Activated T-cell treated with anti-CD3 and anti-CD28 coated beads, Interleukin-2, amount 50 U/mL, for 72 hours (primary cell): ENCODE results near the gene MRPS35. TPM values are rescaled to one million over a fixed set of nuclear protein-coding genes. Genes with fewer than 3 reads are reported as not detected.

Experiments
- ATAC-seq, 2 donors: fragments of 150-1000 bp; cut with Tn5 transposase; replicated peaks in 1 of 2; 2 replicates each; pipeline ENCODE4 v1.10.0; 2021; ENCODE audit warnings: moderate library complexity in 2 of 2, mild to moderate bottlenecking in 1 of 2
- DNase-seq, 2 donors: peaks; one replicate each; pipeline ENCODE4 v3.0.0; 2021 to 2022; ENCODE audit warnings: mixed read lengths in 1 of 2
- H3K27ac Mint-ChIP-seq: one replicate; pipeline ENCODE4 v1.8.0; 2022; ENCODE audit warnings: mild to moderate bottlenecking, moderate library complexity, mixed read lengths
- H3K27me3 Mint-ChIP-seq: one replicate; pipeline ENCODE4 v1.8.0; 2022; ENCODE audit warnings: low read depth, mixed read lengths
- H3K36me3 Mint-ChIP-seq, 2 donors: one replicate each; pipeline ENCODE4 v1.8.0; 2022; ENCODE audit warnings: mixed read lengths in 2 of 2, mild to moderate bottlenecking in 1 of 2; ENCODE audit not compliant: insufficient read depth in 2 of 2
- H3K4me1 Mint-ChIP-seq: one replicate; pipeline ENCODE4 v1.8.0; 2022; ENCODE audit warnings: low read depth, mixed read lengths
- H3K4me3 Mint-ChIP-seq, 2 donors: one replicate each; pipeline ENCODE4 v1.8.0; 2022; ENCODE audit warnings: mild to moderate bottlenecking in 2 of 2, mixed read lengths in 2 of 2, moderate library complexity in 2 of 2
- H3K9me3 Mint-ChIP-seq, 2 donors: one replicate each; pipeline ENCODE4 v1.8.0; 2022; ENCODE audit warnings: mixed read lengths in 2 of 2
- total RNA-seq, 2 donors: library from RNA; stranded (reverse); gene quantifications; one replicate each; pipeline ENCODE4 v1.2.3, GENCODE V29; 2022

The MRPS35 gene
- total RNA-seq, 2 donors from 2014 or later: 49.7 to 64.0 TPM

- Mint-ChIP-seq H3K36me3 (no peaks in the 10 kb centered on the region), H3K9me3 (no peaks in the 10 kb centered on the region), H3K27me3 (no peaks in the 10 kb centered on the region), H3K4me1 (peaks cover 18% of the 10 kb centered on the region), H3K4me3 (no peak overlapping the region), H3K27ac (no peak overlapping the region)
- ATAC-seq: no peak
- no peak for DNase-seq
Measured at GRCh38 chr12:27766587-27766986, 56.0 kb downstream of the MRPS35 start.

DNA sequence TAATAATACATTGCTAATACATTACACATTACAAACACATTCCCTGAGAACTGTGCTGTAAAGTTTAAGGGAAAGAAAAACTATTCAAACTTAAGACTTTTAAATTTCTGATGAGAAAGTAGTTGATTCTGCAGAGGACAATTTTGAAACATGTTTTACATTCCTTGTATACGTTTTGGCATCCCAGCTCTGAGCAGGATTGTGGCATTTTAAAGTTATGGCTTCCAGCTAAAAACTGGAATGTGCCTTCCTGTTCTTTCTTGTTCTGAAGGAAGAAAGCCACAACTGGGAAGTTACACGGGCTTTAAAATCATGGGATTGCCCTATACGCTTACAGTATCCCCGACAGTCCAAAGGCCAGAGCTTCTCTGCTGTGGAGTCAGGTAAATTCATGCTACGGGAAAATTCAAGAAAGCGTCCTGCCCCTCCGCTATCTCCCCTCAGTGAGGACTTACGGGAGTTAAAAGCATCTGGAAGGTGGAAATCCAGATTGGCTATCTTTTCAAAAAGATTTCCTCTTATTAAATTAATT, 58.6 kb downstream of the MRPS35 start:
- H3K4me3 Mint-ChIP-seq: no peak overlapping the region
- DNase-seq (no peak), ATAC-seq (no peak)
- no peaks in the 10 kb centered on the region for H3K36me3 Mint-ChIP-seq
- H3K27ac Mint-ChIP-seq: no peak overlapping the region
- H3K9me3 Mint-ChIP-seq: no peaks in the 10 kb centered on the region
- H3K27me3 Mint-ChIP-seq: no peaks in the 10 kb centered on the region
- no peaks in the 10 kb centered on the region for H3K4me1 Mint-ChIP-seq

GRCh38 chr12:27771481-27772327, 61.1 kb downstream of the MRPS35 start:
- Mint-ChIP-seq H3K4me1 (no peaks in the 10 kb centered on the region), H3K27ac (no peak overlapping the region), H3K4me3 (no peak overlapping the region), H3K27me3 (no peaks in the 10 kb centered on the region), H3K36me3 (no peaks in the 10 kb centered on the region), H3K9me3 (no peaks in the 10 kb centered on the region)
- DNase-seq (no peak), ATAC-seq (no peak)

- Mint-ChIP-seq H3K9me3 (no peaks in the 10 kb centered on the region), H3K27me3 (no peaks in the 10 kb centered on the region), H3K27ac (no peak overlapping the region), H3K36me3 (no peaks in the 10 kb centered on the region), H3K4me1 (no peaks in the 10 kb centered on the region), H3K4me3 (no peak overlapping the region)
- ATAC-seq (no peak), DNase-seq (no peak)
Measured at GRCh38 chr12:27772328-27773049, 61.9 kb downstream of the MRPS35 start.

- Mint-ChIP-seq H3K4me3 (no peak overlapping the region), H3K36me3 (no peaks in the 10 kb centered on the region), H3K27ac (no peak overlapping the region), H3K4me1 (peaks cover 20% of the 10 kb centered on the region), H3K27me3 (peaks cover 10% of the 10 kb centered on the region), H3K9me3 (no peaks in the 10 kb centered on the region)
- DNase-seq (no peak), ATAC-seq (no peak)
Measured at GRCh38 chr12:27777141-27777540, 66.5 kb downstream of the MRPS35 start.

DNA sequence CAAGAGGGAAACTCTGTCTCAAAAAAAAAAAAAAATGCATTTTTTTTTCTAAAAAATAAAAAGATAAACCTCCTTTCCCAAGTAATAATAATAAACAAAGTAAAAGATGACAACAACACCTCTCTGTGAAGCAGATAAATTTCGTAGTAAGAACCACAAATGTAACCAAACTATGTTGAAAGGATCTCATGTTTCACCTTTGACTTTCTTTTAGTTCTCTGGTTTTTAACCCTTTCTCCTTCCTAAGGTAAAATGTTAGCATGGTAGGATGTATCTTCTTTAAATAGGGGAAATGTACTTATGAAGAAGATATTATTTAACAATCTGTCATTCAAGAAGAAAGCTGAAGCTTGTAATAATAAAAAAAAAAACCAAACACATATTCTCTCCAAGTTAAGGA, 67.6 kb downstream of the MRPS35 start:
- H3K27me3 Mint-ChIP-seq: peaks cover 10% of the 10 kb centered on the region
- H3K4me1 Mint-ChIP-seq: peaks cover 28% of the 10 kb centered on the region
- DNase-seq: no peak
- H3K4me3 Mint-ChIP-seq: peak overlapping the region; percentile 34 to 49
- no peaks in the 10 kb centered on the region for H3K9me3 Mint-ChIP-seq
- peaks cover 0 to 2% of the 10 kb centered on the region in 2 donors for H3K36me3 Mint-ChIP-seq
- no peak overlapping the region for H3K27ac Mint-ChIP-seq
- ATAC-seq: no peak

GRCh38 chr12:27779416-27779919, 68.8 kb downstream of the MRPS35 start:
- H3K4me1 Mint-ChIP-seq: peaks cover 30% of the 10 kb centered on the region
- H3K27me3 Mint-ChIP-seq: peaks cover 10% of the 10 kb centered on the region
- peak overlapping the region; percentile 12 for H3K27ac Mint-ChIP-seq
- ATAC-seq (peak; percentile 57 to 65), DNase-seq (peak; percentile 3 to 11)
- H3K4me3 Mint-ChIP-seq: peak overlapping the region; percentile 70 to 81
- no peaks in the 10 kb centered on the region for H3K9me3 Mint-ChIP-seq
- H3K36me3 Mint-ChIP-seq: peaks cover 0 to 2% of the 10 kb centered on the region in 2 donors

GRCh38 chr12:27779920-27780611, 69.4 kb downstream of the MRPS35 start, which contains the start of the genes KLHL42 and MANSC4:
KLHL42 (plus strand) TSS chr12:27780233; CDS start chr12:27780331, 98 bp downstream.
MANSC4 (minus strand) TSS chr12:27780236; CDS start chr12:27771276, 8,960 bp downstream.
- peak; percentile 89 to 91 for ATAC-seq
- H3K36me3 Mint-ChIP-seq: peaks cover 0 to 2% of the 10 kb centered on the region in 2 donors
- DNase-seq: peak; percentile 74 to 79
- H3K27ac Mint-ChIP-seq: peak within 1 kb of the TSS; percentile 12
- H3K4me1 Mint-ChIP-seq: peaks cover 30% of the 10 kb centered on the region
- H3K9me3 Mint-ChIP-seq: no peaks in the 10 kb centered on the region
- H3K27me3 Mint-ChIP-seq: peaks cover 10% of the 10 kb centered on the region
- peak within 1 kb of the TSS; percentile 81 to 82 for H3K4me3 Mint-ChIP-seq

- DNase-seq: peak; percentile 14 to 26
Measured at GRCh38 chr12:27780612-27781408, 70.2 kb downstream of the MRPS35 start.

DNA sequence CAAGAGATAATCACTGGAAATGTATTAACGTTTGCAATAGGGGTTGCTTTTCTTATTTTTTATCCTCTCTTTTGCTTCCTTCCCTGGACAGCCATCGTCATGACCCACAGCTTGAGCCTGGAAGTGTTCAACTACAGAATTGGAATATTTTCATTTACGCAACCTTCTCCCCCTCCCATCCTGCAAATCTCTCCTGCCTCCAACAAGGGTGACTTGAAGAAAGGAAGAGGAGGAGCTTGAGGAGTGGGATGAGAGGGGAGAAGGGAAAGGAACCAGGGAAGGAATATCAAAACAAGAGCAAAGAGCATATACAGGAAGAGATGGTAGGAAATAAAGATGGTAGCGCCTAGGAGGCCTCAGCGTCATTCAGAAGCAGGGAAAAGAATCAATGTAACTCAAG, 71.0 kb downstream of the MRPS35 start:
- no peaks in the 10 kb centered on the region for H3K9me3 Mint-ChIP-seq
- no peak overlapping the region for H3K27ac Mint-ChIP-seq
- peaks cover 0 to 2% of the 10 kb centered on the region in 2 donors for H3K36me3 Mint-ChIP-seq
- peak overlapping the region; percentile 77 to 82 for H3K4me3 Mint-ChIP-seq
- ATAC-seq: no peak
- no peak for DNase-seq
- H3K4me1 Mint-ChIP-seq: peaks cover 43% of the 10 kb centered on the region
- H3K27me3 Mint-ChIP-seq: peaks cover 10% of the 10 kb centered on the region

More at GRCh38 chr12:27780612-27781408, 70.2 kb downstream of the MRPS35 start:
- H3K4me1 Mint-ChIP-seq: peaks cover 36% of the 10 kb centered on the region
- H3K4me3 Mint-ChIP-seq: peak overlapping the region; percentile 77 to 82
- peaks cover 0 to 2% of the 10 kb centered on the region in 2 donors for H3K36me3 Mint-ChIP-seq
- peak; percentile 36 to 46 for ATAC-seq
- H3K9me3 Mint-ChIP-seq: no peaks in the 10 kb centered on the region
- no peak overlapping the region for H3K27ac Mint-ChIP-seq
- peaks cover 10% of the 10 kb centered on the region for H3K27me3 Mint-ChIP-seq

DNA sequence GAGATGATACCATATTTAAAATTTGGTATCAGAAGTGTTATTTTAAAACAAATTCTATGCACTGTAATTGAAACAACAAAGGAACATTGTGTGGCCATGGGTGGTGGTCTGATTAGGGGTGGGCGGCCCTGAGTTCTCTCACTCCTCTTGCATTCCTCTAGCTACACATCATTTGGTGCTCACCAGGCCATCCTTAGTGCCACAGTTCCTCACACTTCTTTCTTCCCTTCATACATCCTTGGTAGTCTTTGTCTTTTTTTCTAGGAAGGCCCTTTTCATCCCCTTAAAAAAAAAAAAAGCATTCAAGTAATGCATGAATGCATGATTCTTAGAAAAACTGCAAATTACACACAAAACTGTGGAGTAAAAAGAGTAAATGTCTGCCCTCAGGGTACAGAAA, 71.8 kb downstream of the MRPS35 start:
- DNase-seq (no peak), ATAC-seq (no peak)
- Mint-ChIP-seq H3K4me1 (peaks cover 43% of the 10 kb centered on the region), H3K36me3 (peaks cover 0 to 2% of the 10 kb centered on the region in 2 donors), H3K27ac (no peak overlapping the region), H3K9me3 (no peaks in the 10 kb centered on the region), H3K4me3 (peak overlapping the region; percentile 18 to 19), H3K27me3 (peaks cover 10% of the 10 kb centered on the region)
